ENCODE results near the gene GALNT9.

Gene GALNT9

DNA sequence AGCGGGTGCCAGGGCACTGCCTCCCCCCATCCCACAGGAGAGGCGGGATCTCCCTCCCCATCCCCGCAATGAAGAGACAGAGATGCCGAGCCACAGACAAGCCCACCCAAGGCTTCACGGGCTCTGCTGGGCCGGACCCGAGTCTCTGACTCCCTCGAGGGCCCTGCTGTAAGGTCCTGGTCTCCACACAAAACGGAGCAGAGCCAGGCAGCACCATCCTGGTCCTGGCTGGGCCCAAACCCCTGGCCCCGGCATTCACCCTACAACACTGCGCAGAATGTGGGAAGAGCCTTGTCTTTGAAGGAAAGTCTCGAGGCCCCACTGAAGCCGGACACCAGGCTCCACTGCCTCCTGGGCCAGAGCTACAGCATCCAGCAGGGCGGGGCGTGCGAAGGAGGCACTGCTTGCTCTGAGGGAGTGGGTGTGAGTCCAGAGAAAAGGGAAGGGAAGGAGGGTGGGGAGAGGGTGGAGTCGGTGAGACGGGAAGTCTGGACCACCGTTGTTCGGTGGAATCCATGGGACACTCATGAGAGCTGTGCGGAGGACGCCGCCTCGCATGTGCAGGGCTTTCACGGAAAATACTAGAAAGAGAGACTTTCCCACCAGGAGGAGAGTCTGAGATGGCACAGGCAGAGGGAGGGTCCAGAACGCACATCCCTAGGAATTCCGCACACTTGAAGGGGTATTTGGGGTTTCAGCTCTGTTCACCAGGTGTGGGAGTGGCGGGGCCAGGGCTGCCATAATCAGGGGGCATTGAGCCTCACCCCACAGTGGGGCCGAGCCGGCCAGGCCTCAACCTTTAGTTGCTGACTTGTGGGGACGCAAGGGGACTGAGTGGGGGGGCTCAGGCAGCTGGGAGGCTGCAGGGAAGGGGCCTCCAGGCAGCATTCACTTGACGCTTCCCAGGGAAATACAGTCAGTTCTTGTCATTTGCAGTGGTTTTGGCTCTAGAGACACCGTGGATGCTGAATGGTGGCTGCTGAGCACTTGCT is 36.8 kb downstream of the GALNT9 start:
- DNase-seq = no peak

DNA sequence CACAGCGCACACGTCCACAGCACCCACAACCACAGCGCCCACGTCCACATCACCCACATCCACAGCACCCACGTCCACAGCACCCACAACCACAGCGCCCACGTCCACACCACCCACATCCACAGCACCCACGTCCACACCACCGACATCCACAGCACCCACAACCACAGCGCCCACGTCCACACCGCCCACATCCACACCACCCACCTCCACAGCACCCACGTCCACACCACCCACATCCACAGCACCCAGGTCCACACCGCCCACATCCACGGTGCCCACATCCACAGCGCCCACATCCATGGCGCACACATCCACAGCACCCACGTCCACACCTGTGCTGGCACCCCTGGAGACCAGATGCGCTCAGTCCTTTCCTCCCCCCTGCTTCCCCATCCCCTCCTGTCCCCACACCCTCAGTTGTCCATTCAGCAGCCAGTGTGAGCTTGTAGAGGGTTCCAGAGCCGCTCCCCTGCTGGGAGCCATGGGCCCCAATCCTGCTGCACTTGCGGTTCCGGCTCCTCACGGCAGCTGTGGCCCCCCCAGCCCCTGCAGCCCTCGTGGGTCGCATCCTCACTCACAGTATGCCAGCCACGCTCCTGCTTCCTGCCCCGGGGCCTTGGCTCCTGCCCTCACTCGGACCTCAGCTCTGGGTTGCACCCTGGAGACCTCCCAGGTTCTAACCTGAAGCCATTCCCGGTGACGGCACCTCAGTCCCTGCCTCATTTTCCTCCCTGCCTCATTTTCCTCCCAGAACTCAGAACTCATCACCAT is 37.8 kb downstream of the GALNT9 start:
- no peak for DNase-seq

DNA sequence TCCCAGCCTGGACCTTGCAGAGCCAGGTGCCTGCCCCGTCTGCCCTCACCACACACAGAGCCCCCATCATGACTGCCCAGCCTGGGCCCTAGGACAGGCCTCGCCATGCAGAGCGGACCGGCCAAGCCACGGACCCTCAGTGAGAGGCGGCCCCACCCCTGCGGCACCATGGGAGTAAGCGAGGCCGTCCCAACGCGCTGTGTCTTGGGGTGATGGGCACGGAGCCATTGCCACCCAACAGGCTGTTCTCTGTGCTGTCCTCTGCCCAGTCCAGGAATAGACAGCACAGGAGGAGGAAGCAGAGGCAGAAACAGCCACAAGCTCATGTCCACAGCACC is 39.2 kb downstream of the GALNT9 start:
- no peak for DNase-seq

DNA sequence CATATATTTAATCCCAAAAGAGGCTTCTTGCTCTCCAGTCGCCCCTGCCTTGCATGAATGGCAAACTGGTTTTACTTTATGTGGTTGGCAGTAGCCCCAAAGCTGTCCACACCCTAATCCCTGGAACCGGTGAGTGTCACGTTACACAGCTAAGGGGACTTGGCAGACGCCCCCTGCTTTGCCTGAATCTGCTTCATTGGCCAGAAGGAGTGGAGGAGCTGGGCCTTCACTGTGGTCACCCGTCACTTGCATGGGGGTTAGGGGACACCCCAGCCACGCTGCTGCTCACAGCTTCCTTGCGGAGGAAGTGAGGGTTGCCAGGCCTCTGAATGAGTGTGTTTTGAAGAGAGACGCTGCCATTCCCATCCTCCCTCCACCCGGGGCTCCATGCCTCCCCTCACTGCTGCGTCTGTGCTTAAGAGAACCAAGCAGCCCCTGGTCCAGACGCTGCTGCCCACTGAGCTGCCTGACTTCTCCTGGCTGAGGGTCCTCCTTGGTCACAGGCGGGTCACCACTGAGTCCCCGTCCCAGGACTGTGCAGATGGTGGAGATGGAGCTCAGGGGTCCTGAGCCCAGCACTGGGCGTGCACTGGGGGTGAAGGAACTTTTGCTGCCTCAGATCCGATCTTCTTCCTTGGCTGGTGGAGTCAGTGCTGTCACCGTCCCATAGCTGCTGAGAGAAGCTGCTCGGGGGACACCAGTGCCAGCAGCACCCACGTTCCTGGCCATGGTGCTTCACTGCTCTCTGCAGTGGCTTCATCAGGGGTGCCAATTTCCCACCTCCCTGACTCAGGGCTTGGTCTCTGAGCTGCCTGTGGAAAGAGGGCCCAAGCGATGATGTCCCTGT is 39.8 kb downstream of the GALNT9 start:
- no peak for DNase-seq

DNA sequence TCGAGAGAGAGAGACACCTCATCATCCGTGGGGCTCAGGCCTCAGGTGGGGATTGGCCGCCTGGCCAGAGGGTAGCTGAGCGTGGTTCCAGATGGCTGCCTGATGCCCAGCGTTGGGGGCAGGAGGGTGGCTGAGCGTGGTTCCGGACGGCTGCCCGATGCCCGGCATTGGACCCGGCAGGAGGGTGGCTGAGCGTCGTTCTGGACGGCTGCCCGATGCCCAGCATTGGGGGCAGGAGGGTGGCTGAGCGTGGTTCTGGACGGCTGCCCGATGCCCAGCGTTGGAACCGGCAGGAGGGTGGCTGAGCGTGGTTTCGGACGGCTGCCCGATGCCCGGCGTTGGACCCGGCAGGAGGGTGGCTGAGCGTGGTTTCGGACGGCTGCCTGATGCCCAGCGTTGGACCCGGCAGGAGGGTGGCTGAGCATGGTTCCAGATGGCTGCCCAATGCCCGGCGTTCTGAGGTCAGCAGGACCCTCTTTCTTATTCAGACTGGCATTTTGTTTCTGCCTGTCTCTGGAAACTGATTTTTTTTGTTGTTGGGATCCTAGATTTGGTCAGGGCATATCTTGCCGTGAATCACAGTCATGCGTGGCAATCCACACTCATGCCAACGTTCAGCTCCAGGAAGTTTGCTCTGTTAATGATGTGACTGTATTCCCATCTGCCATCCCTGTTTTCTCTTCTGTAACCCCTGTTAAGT is 40.7 kb downstream of the GALNT9 start:
- DNase-seq = no peak

DNA sequence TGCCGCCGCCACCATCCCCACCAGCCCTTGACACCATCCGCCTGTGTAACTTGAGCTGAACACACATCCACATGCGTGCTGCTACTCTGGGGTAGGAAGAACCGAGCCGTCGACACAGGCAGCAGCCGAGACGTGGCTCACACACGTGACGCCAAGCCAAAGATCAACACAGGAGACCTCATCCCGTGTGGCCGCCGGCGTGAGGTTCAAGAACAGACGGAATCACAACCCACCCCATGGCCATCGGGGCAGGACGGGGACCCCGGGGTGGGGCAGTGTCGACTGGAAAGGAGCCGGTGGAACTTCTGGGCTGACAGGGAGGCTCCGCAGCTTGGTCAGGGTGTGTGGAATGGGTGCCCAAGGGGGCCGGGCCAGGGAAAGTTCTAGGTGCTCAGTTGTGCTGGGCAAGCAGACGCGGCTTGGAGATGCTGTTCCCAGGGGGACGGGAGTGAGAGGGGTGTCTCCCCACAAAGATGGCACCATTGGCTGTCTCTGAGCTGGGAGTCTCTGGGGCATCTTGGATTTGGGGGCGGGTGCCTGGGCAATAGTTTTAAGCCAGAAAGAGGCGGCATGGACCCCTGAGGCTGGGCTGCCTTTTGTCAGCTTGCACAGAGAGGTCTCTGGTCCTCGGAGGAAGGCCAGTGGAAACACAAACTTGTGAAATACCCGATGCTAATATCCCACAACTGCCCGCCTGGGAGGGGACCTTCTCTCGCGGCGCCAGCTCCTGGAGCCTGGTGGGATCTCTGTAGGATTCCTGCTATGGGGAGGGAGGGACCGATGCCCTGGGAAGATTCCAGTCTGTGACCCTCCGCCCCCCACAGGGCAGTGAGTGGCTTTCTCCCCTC is 41.8 kb downstream of the GALNT9 start:
- DNase-seq = no peak

DNA sequence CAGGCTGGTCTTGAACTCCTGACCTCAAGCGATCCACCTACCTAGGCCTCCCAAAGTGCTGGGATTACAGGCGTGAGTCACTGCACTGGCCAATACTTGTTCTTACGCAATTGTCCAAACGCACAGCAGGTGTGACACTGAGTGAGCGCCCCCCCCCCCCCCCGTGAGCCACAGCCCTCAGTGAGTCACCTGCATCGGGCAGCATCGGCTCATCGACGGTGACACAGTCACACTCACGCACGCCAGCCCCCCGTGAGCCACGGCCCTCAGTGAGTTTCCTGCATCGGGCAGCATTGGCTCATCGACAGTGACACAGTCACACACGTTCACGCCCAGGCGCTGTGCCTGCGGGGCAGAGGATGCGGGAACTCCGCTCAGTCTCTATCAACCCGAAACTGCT is 42.5 kb downstream of the GALNT9 start:
- no peak for DNase-seq

DNA sequence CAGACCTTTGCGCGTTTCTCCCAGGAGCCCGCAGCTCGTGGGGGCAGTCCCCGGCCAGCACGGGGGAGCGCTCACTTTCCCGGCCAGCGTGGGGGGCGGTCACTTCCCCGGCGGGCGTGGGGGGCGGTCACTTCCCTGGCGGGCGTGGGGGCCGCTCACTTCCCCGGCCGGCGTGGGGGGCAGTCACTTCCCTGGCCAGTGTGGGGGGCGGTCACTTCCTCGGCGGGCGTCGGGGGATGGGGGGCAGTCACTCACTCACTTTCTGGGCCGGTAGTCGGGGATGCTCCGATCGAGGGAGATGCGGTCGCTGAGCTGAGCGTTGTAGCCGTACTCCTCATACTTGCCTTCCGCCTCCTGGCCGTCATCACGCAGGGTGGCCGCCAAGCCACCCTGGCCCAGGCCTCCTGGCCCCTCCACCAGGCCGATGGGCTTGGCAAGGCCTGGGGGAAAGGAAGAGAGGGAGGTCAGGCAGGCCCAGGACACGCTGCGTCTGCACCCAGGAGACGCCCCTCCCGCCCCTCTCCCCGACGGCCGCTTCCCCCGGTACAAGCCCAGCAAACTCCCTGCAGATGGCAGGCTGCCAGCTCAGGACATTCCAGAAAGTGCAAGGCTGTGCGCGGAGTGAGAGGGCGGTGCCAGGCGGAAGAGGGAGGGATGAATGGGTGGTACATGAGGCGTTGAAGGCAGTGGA is 43.3 kb downstream of the GALNT9 start:
- peak; percentile 10 for DNase-seq

DNA sequence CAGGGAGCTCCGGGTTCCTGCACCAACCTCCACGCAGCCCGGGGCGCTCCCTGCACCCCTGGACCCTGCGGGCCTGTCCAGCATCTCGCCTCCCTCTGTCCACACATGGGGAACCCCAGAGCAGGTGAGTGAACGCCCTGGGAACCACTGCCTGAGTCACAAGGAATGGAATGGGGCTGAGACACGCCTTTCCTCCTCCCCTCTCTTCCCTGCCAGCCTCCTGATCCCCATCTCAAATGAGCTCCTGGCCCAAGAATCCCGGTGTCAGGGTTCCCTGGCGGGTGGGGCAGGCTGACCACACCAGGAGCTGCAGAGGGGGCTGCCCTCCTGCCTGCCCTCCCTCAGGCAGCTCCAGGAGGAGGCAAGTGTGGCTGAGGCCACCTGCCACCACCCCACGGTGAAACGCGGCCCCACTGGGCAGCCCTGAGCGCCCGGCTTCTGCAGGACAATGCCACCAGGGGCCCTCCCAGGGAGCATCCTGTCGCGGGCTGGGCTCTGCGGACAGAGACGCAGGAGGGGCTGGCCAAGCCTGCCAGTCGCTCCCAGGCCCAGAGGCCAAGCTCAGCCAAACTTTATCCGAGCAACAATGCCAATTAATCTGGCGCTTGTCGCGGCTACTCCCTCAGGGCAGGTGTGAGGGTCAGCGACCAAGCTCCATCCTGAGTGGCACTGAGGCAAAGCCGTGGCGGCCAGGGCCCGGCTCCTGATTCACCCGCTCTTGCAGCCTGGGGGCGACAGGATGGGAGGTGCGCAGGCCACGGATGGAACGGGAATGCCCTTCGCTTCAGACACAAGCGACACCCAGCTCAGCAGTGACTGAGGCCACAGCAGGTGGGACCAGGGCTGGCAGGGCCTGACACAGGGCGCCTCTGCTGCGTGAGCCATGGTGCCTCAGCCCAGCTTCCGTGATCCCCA is 44.3 kb downstream of the GALNT9 start:
- DNase-seq = no peak

DNA sequence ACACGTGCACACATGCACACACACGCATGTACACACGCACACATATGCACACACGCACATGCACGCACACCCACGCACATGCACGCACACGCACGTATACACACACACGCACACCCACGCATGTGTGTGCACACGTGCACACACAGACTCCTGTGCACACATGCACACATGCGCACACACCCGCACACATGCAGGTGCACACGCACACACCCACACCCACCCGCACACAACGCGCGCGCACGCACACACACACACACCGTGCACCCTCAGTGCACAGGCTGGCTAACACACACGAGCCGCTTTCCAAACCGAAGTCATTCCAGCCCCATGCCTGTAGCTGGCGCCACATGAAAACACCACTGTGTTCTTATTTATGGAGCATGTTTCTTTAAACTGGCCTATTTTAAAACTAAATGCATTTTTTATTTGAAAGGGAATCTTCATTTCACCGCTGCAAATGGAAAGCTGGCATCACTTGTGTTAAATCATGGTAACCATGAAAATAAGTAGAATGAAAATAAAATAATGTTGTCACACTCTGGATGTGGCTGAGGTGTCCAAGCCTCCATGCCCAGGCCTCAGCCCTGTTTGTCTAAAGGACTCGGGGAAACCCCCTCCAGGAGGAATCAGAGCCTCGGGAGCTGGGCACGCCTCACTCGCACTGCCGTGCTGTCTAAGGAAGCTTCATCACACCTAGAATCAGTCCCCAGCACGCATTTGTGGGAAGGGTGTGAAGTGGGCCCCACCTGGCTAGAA is 45.1 kb downstream of the GALNT9 start:
- DNase-seq = no peak

DNA sequence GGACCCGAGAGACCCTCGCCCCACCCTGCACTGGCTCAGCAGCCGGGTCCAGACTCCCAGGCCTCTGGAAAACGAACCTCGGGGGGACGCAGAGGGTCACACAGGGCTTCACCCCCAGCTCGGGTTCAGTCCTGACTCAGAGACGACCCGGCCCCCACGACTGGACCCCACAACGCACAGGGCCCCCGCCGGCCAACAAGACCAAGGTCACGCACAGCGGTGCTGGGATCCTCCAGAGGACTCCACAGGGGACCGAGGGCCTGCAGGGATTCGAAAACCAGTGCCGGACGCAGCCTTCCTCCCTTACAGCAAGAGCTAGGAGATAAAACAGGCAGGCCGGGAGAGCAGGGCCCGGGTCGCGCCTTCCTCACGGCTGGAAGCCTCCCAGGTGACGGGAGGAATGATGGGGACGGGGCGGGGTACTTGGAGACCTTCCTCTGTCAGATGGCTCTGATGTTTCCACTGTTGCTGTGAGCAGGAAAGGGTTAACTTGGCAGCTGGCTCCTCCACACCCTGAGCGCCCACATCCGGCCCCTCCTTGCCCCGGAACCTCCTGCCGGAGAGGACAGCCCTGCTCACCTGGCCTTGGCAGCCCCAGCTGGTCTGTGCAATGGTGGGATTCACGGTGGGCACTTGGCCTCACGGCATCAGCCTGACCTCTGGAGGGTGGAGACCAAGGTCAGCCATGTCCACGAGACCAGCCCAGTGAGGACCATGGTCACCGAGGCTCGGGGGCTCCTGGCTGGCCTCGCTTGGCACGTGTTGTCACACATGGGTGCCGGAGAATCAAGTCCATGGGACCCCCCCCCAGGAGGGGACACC is 46.2 kb downstream of the GALNT9 start:
- DNase-seq = no peak

DNA sequence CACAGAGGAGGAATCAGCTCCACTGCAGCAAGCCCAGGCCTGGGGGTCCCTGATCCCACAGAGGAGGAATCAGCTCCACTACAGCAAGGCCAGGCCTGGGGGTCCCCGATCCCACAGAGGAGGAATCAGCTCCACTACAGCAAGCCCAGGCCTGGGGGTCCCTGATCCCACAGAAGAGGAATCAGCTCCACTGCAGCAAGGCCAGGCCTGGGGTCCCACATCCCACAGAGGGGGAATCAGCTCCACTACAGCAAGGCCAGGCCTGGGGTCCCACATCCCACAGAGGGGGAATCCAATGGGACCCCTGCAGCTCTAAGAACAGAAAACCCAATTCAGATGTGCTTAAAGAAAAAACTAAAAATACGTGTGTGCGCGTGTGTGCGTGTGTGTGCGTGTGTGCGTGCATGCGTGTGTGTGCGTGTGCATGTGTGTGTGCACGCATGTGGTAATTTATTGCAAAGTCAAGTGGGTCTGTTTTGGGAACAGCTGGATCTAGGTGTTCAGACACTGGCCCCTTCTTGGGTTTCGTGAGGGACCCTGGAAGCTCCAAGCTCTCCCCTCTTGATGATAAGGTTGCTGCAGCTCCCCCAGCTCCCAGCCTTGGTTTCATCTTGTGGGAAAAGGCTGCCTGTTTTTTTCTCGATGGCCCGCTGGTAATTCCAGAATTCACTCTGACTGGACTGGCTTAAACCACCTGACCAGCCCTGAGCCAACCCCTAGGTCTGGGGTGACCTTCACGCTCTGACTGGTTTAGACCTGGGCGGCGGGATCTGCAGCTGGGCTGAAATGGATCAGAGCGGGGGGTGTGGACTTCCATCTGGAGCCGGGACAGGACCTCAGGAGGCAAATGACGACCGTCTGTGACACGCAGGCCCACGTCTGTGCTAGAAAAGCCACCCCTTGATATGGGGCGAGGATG is 47.1 kb downstream of the GALNT9 start:
- no peak for DNase-seq

DNA sequence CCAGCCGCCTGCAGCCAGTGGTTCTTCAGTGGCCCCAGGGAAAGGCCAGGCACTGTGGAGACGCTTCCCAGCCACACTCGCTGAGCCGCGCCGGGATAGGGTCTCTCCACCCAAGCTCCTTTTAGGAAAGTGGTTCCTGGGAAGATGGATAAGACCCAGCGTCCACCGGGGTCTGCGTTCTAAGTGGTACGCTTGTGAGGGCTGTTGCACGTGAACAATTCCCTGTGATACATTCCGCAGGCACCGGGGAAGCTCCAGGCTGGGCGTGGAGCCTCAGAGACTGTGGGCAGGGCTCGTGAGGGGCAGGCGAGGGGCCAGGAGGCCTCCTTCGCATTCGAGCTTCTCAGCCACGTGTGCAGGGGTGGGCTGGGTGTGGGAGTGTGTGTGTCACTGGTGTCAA is 48.4 kb downstream of the GALNT9 start:
- no peak for DNase-seq

DNA sequence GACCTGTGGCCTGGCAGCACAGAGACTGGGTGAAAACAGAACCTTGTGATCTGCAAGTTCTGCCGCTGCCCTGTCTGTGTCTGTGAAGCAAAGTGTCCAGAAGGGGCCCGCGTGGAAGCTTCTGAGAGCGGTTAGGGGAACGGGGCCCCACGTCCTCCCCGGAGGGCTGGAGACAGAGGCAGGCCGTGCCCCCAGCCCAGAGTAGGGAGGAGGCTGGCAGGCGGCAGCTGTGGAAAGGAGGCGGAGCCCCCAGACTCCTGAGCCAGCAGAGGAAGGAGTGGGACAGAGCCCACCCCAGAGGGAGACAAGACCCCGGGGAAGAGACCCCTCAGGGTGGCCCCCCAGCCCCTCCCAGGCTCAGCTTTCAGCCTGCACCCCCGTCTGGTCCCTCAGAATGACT is 49.0 kb downstream of the GALNT9 start:
- DNase-seq = no peak

DNA sequence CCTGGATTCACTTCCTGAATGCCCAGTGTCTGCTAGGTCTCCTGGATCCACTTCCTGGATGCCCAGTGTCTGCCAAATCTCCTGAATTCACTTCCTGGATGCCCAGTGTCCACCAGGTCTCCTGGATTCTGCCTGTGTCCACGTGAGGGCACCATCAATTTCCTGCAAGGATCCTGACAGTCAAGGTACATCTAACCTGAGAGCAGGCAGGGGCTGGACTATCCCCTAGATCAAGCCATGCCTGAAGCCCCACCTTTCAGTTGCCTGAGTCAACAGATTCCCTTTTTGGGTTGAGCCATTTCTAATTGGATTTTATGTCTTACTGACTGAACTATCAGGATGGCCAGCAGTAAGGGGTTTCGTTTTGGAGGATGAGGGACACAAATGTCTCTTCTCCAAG is 49.5 kb downstream of the GALNT9 start:
- DNase-seq = no peak

DNA sequence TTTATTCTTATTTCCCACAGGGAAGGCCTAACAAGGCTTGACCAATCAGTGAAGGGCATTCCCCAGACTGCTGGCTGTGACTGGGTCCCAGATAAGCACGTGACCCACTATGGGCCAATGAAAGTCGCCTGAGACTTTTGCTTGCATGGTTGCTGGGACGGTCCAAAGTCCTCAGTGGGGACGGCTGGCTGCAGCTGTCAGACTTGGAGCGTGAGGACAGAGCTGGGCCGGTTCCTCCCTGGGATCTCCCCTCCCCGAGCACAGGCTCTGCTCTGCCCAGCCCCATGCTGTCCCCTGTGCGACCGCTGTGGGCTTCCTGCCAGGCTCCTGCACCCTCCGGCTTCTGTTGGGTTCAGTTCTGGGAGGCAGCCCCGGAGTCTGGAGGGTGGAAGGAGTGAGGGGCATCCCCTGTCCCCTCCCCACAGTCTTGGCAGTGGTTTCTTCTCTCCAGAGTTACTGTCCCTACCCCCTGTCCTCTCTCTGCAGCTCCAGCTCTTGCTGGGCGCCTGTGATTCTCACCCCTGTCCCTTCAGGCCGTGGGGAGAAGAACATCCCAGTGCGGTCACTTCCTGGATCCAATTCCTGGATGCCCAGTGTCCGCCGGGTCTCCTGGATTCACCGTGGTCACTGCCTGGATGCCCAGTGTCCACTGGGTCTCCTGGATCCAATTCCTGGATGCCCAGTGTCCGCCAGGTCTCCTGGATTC is 50.1 kb downstream of the GALNT9 start:
- DNase-seq = no peak

Data from inflammatory macrophage treated with lipopolysaccharide for 4 hours (primary cell).